H9 (cell line): ENCODE measurements around the gene PLD2. TPM values are rescaled to one million over a fixed set of nuclear protein-coding genes. Genes with fewer than 3 reads are reported as not detected.
A peak's percentile ranks its signal among the peaks of the same experiment; 100 is the strongest.

Source experiments
- DNase-seq: peaks from one replicate; pipeline ENCODE4 v3.0.0-alpha.2; 2017
- H2AFZ ChIP-seq: one replicate; pipeline ENCODE4 v1.6.1; 2013; ENCODE audit warnings: mild to moderate bottlenecking, low read length, control low read depth, moderate library complexity
- H2AK5ac ChIP-seq: 2 replicates; pipeline ENCODE4 v1.6.1; 2013; ENCODE audit warnings: low read length, control low read depth, mixed read lengths; ENCODE audit not compliant: insufficient read length
- H2BK120ac ChIP-seq: one replicate; pipeline ENCODE4 v1.6.1; 2013; ENCODE audit warnings: low read depth, mild to moderate bottlenecking, low read length, control low read depth, inconsistent platforms; ENCODE audit not compliant: poor library complexity, severe bottlenecking
- H2BK12ac ChIP-seq: 2 replicates; pipeline ENCODE4 v1.6.1; 2013; ENCODE audit warnings: low read length, control low read depth, mixed read lengths, low read depth; ENCODE audit not compliant: insufficient read length
- H2BK15ac ChIP-seq: 2 replicates; pipeline ENCODE4 v1.6.1; 2013; ENCODE audit warnings: low read depth, low read length, control low read depth
- H2BK20ac ChIP-seq: one replicate; pipeline ENCODE4 v1.6.1; 2013; ENCODE audit warnings: low read depth, mild to moderate bottlenecking, low read length, control low read depth, inconsistent platforms; ENCODE audit not compliant: poor library complexity, severe bottlenecking
- H2BK5ac ChIP-seq: 2 replicates; pipeline ENCODE4 v1.6.1; 2013; ENCODE audit warnings: low read length, control low read depth, mixed read lengths; ENCODE audit not compliant: insufficient read length
- H3K14ac ChIP-seq: 2 replicates; pipeline ENCODE4 v1.6.1; 2013; ENCODE audit warnings: low read length, control low read depth; ENCODE audit not compliant: insufficient read depth
- H3K18ac ChIP-seq: 2 replicates; pipeline ENCODE4 v1.6.1; 2013; ENCODE audit warnings: low read depth, mild to moderate bottlenecking, mixed read lengths, low read length, control low read depth; ENCODE audit not compliant: insufficient read length
- H3K23ac ChIP-seq: 2 replicates; pipeline ENCODE4 v1.6.1; 2013; ENCODE audit warnings: low read length, control low read depth, mixed read lengths, low read depth; ENCODE audit not compliant: insufficient read length
- H3K23me2 ChIP-seq: 2 replicates; pipeline ENCODE4 v1.6.1; 2013; ENCODE audit warnings: low read depth, mild to moderate bottlenecking, mixed read lengths, low read length, control low read depth; ENCODE audit not compliant: insufficient read length, poor library complexity, severe bottlenecking
- H3K27ac ChIP-seq: 2 replicates; pipeline ENCODE4 v1.5.1; 2013; ENCODE audit warnings: low read length, control low read depth, mixed read lengths, low read depth; ENCODE audit not compliant: insufficient read length
- H3K27me3 ChIP-seq: 2 replicates; pipeline ENCODE4 v1.6.1; 2013; ENCODE audit warnings: low read length, control low read depth, inconsistent platforms; ENCODE audit not compliant: insufficient read depth
- H3K4ac ChIP-seq: 2 replicates; pipeline ENCODE4 v1.6.1; 2013; ENCODE audit warnings: low read depth, mild to moderate bottlenecking, control low read depth, inconsistent platforms, low read length, moderate library complexity
- H3K4me1 ChIP-seq: 2 replicates; pipeline ENCODE4 v1.6.1; 2013; ENCODE audit warnings: low read length, control low read depth, inconsistent platforms; ENCODE audit not compliant: insufficient read depth
- H3K4me2 ChIP-seq: 2 replicates; pipeline ENCODE4 v1.6.1; 2013; ENCODE audit warnings: low read length, control low read depth, mixed read lengths; ENCODE audit not compliant: insufficient read length, insufficient read depth
- H3K56ac ChIP-seq: 2 replicates; pipeline ENCODE4 v1.6.1; 2013; ENCODE audit warnings: low read depth, mild to moderate bottlenecking, mixed read lengths, low read length, control low read depth; ENCODE audit not compliant: insufficient read length
- H3K79me1 ChIP-seq: 2 replicates; pipeline ENCODE4 v1.6.1; 2013; ENCODE audit warnings: low read depth, mild to moderate bottlenecking, moderate library complexity, low read length, control low read depth, inconsistent platforms; ENCODE audit not compliant: insufficient read depth, poor library complexity, severe bottlenecking
- H3K79me2 ChIP-seq: 2 replicates; pipeline ENCODE4 v1.6.1; 2013; ENCODE audit warnings: low read length, control low read depth, inconsistent platforms; ENCODE audit not compliant: insufficient read depth
- H3K9ac ChIP-seq: 2 replicates; pipeline ENCODE4 v1.6.1; 2013; ENCODE audit warnings: low read length, control low read depth, mixed read lengths; ENCODE audit not compliant: insufficient read length; ENCODE audit errors: extremely low read depth
- H3K9me3 ChIP-seq: one replicate; pipeline ENCODE4 v1.6.1; 2013; ENCODE audit warnings: low read depth, low read length, inconsistent platforms; ENCODE audit not compliant: control insufficient read depth
- H3T11ph ChIP-seq: one replicate; pipeline ENCODE4 v1.6.1; 2013; ENCODE audit warnings: mild to moderate bottlenecking, low read length, control low read depth, inconsistent platforms
- H4K20me1 ChIP-seq: one replicate; pipeline ENCODE4 v1.6.1; 2013; ENCODE audit not compliant: control insufficient read depth, insufficient read length, insufficient read depth
- H4K5ac ChIP-seq: 2 replicates; pipeline ENCODE4 v1.6.1; 2013; ENCODE audit warnings: low read depth, mild to moderate bottlenecking, mixed read lengths, low read length, control low read depth; ENCODE audit not compliant: insufficient read length
- H4K8ac ChIP-seq: replicated peaks from 2 replicates; pipeline ENCODE4 v1.6.1; 2013; ENCODE audit warnings: low read length, control low read depth, mixed read lengths, low read depth; ENCODE audit not compliant: insufficient read length
- H4K91ac ChIP-seq: 2 replicates; pipeline ENCODE4 v1.6.1; 2013; ENCODE audit warnings: low read depth, mild to moderate bottlenecking, moderate library complexity, mixed read lengths, low read length, control low read depth; ENCODE audit not compliant: insufficient read length
- H3K27ac Mint-ChIP-seq, 3 experiments: 2 replicates in 2 of 3; 3 replicates in 1 of 3; pipeline ENCODE4 v1.8.0; 2020 to 2021; ENCODE audit warnings: mixed read lengths in 3 of 3, mild to moderate bottlenecking in 1 of 3, moderate library complexity in 1 of 3
- H3K27me3 Mint-ChIP-seq: 2 replicates; pipeline ENCODE4 v1.8.0; 2021; ENCODE audit warnings: low read depth, mild to moderate bottlenecking, moderate library complexity, mixed read lengths
- H3K36me3 Mint-ChIP-seq, 3 experiments: 2 replicates in 2 of 3; 3 replicates in 1 of 3; pipeline ENCODE4 v1.8.0; 2020 to 2021; ENCODE audit warnings: low read depth in 3 of 3, mixed read lengths in 3 of 3; ENCODE audit not compliant: insufficient read depth in 1 of 3
- H3K4me1 Mint-ChIP-seq, 2 experiments: 2 replicates each; pipeline ENCODE4 v1.8.0; 2020; ENCODE audit warnings: mixed read lengths in 2 of 2
- H3K4me3 Mint-ChIP-seq, 2 experiments: 2 replicates in 1 of 2; 3 replicates in 1 of 2; pipeline ENCODE4 v1.8.0; 2020 to 2021; ENCODE audit warnings: mild to moderate bottlenecking in 2 of 2, mixed read lengths in 2 of 2, moderate library complexity in 1 of 2
- H3K9me3 Mint-ChIP-seq, 2 experiments: 2 replicates in 1 of 2; 3 replicates in 1 of 2; pipeline ENCODE4 v1.8.0; 2020; ENCODE audit warnings: mild to moderate bottlenecking in 2 of 2, mixed read lengths in 2 of 2, moderate library complexity in 1 of 2
- WGBS: extraction: QIAGEN DNeasy Blood & Tissue Kit; methylation state at CpG from one replicate; pipeline ENCODE4 v1.1.7; 2013; ENCODE audit warnings: missing lambda C conversion rate, low lambda C conversion rate, mixed read lengths; ENCODE audit not compliant: insufficient read length; ENCODE audit errors: extremely low coverage; 5-methylcytosine and 5-hydroxymethylcytosine counted together
- total RNA-seq: library from RNA; stranded (reverse); gene quantifications from 2 replicates; pipeline ENCODE4 v1.2.1, GENCODE V29; 2021
- TF ChIP-seq, protein P1 (sequence below): fragments of 200-600 bp; sonication (generic); conservative IDR thresholded peaks from 3 replicates; pipeline ENCODE4 v1.8.0; 2021; ENCODE audit warnings: antibody characterized with exemption, mild to moderate bottlenecking

PLD2 gene
- total RNA-seq, 1 experiment from 2014 or later, result 63.3 TPM

DNA sequence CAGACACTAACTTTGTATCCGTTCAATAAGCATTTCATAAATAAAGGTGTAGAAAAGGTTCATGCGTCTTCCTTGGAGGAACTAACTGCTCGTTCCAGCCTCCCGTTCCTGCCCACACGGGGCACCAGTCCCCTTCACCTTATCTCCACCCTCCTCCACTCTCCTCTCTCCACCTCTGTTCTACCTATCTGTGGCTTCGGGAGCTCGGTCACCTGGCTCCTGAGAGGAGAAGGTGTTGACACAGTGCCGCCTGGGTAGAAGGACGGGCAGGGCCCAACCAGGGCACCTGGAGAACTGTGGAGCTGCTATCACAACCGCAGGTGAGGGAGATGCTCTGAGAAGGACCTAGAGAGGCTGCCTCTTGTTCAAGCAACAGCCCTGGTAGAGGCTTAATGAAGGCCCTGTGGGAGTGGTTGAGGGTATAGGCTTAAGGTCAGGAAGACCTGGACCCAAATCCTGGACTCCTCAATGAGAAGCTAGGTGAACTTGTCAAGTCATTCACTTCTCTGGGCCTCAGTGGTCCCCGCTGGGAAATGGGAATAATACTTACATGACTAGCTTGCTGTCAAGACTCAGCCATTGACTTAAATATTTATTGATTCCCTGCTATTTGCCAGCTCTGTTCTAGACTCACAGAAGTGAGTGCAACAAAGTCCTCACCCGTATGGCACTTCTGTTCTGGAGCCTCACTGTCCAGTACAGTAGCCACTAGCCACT is 16.6 kb downstream of the PLD2 start:
- H3K9me3 Mint-ChIP-seq, result no peaks in the 10 kb centered on the region
- Histone ChIP-seq H4K91ac (no peak overlapping the region), H4K20me1 (no peaks in the 10 kb centered on the region), H2AFZ (no peak overlapping the region), H3K27me3 (no peaks in the 10 kb centered on the region), H2BK5ac (no peak overlapping the region), H3K18ac (no peak overlapping the region), H2BK20ac (no peak overlapping the region), H4K8ac (no peak overlapping the region), H3K4me2 (no peak overlapping the region), H4K5ac (no peak overlapping the region), H3K9me3 (no peaks in the 10 kb centered on the region), H2AK5ac (no peak overlapping the region), H3T11ph (no peak overlapping the region), H3K23ac (no peak overlapping the region), H3K14ac (no peak overlapping the region), H3K4ac (no peak overlapping the region), H2BK120ac (no peak overlapping the region), H3K79me1 (no peaks in the 10 kb centered on the region), H2BK12ac (no peak overlapping the region), H3K27ac (no peak overlapping the region), H2BK15ac (no peak overlapping the region), H3K56ac (no peak overlapping the region), H3K4me1 (no peaks in the 10 kb centered on the region), H3K79me2 (no peaks in the 10 kb centered on the region), H3K9ac (no peak overlapping the region), H3K23me2 (no peaks in the 10 kb centered on the region)
- no CpG with 5 or more reads among the region's 12 CpGs for WGBS
- 0 out of 4 replicates have a peak, but pooled peaks cover 0 to 3% of the 10 kb centered on the region in 2 experiments for H3K4me1 Mint-ChIP-seq
- H3K27me3 Mint-ChIP-seq, result no peaks in the 10 kb centered on the region
- H3K27ac Mint-ChIP-seq, result peak overlapping the region; percentile 57 to 74 (median 68); a peak in 3 of 7 replicates
- H3K36me3 Mint-ChIP-seq, result peaks cover 8 to 19% (median 19%) of the 10 kb centered on the region in 3 experiments
- DNase-seq, result no peak
- TF ChIP-seq, protein P1, sequence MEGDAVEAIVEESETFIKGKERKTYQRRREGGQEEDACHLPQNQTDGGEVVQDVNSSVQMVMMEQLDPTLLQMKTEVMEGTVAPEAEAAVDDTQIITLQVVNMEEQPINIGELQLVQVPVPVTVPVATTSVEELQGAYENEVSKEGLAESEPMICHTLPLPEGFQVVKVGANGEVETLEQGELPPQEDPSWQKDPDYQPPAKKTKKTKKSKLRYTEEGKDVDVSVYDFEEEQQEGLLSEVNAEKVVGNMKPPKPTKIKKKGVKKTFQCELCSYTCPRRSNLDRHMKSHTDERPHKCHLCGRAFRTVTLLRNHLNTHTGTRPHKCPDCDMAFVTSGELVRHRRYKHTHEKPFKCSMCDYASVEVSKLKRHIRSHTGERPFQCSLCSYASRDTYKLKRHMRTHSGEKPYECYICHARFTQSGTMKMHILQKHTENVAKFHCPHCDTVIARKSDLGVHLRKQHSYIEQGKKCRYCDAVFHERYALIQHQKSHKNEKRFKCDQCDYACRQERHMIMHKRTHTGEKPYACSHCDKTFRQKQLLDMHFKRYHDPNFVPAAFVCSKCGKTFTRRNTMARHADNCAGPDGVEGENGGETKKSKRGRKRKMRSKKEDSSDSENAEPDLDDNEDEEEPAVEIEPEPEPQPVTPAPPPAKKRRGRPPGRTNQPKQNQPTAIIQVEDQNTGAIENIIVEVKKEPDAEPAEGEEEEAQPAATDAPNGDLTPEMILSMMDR, result no peak
- no peak overlapping the region for H3K4me3 Mint-ChIP-seq
